OCI-LY3 (cell line): ENCODE measurements around the gene CERS6.

Source experiments
- H2AFZ ChIP-seq: fragments of 200-600, 300-600 bp; shearing (Covaris generic); 2 replicates; pipeline ENCODE4 v1.6.0; 2014; ENCODE audit warnings: antibody characterized with exemption, low read depth, low read length
- H3K27ac ChIP-seq: fragments of 200-600, 300-600 bp; sonication (generic); 2 replicates; pipeline ENCODE4 v1.5.1; 2014; ENCODE audit warnings: mild to moderate bottlenecking, low read length, moderate library complexity, mixed read lengths
- H3K27me3 ChIP-seq: fragments of 200-600, 300-600 bp; sonication (generic); 2 replicates; pipeline ENCODE4 v1.6.1; 2014; ENCODE audit warnings: low read depth, low read length, mixed read lengths
- H3K36me3 ChIP-seq: fragments of 200-600, 300-600 bp; sonication (generic); replicated peaks from 2 replicates; pipeline ENCODE3; 2014; ENCODE audit warnings: low read depth, low read length, mixed read lengths
- H3K4me1 ChIP-seq: fragments of 300-600, 200-600 bp; sonication (generic); 2 replicates; pipeline ENCODE4 v1.6.1; 2014; ENCODE audit warnings: low read length, mixed read lengths
- H3K4me2 ChIP-seq: fragments of 200-600, 300-600 bp; sonication (generic); 2 replicates; pipeline ENCODE4 v1.6.1; 2014; ENCODE audit warnings: low read length, mixed read lengths
- H3K4me3 ChIP-seq: fragments of 300-600, 200-600 bp; sonication (generic); 2 replicates; pipeline ENCODE4 v1.5.1; 2014; ENCODE audit warnings: antibody characterized with exemption, mild to moderate bottlenecking, low read length, moderate library complexity
- H3K79me2 ChIP-seq: fragments of 300-600, 200-600 bp; shearing (Covaris generic); 2 replicates; pipeline ENCODE4 v1.6.1; 2014; ENCODE audit warnings: mild to moderate bottlenecking, low read length, mixed read lengths
- H3K9ac ChIP-seq: fragments of 300-600, 200-600 bp; shearing (Covaris generic); 2 replicates; pipeline ENCODE4 v1.6.0; 2014; ENCODE audit warnings: mild to moderate bottlenecking, low read length, moderate library complexity
- H3K9me3 ChIP-seq: fragments of 200-600, 300-600 bp; shearing (Covaris generic); 2 replicates; pipeline ENCODE4 v1.6.1; 2014; ENCODE audit warnings: low read length, mixed read lengths; ENCODE audit not compliant: insufficient read depth
- H4K20me1 ChIP-seq: fragments of 200-600, 300-600 bp; sonication (generic); 2 replicates; pipeline ENCODE4 v1.6.1; 2016; ENCODE audit warnings: low read length, mixed read lengths; ENCODE audit not compliant: insufficient read depth
- EZH2phosphoT487 ChIP-seq: fragments of 200-600 bp; shearing (Covaris generic); IDR thresholded peaks from 2 replicates; pipeline ENCODE4 v1.6.1; 2018; ENCODE audit warnings: antibody characterized with exemption, mixed run types, low read depth
- TF ChIP-seq, protein P1 (sequence below): fragments of 200-600, 300-600 bp; sonication (generic); IDR thresholded peaks from 2 replicates; pipeline ENCODE4 v1.5.1; 2014; ENCODE audit warnings: antibody characterized with exemption, low read length, low read depth

The CERS6 gene

GRCh38 chr2:168522446-168522845 is 66.4 kb downstream of the CERS6 start:
- H3K27ac ChIP-seq: no peak overlapping the region
- H3K4me1 ChIP-seq: peaks cover 39% of the 10 kb centered on the region
- no peak overlapping the region for H3K9ac ChIP-seq
- no peak overlapping the region for H2AFZ ChIP-seq
- no peak for TF ChIP-seq EZH2phosphoT487
- no peaks in the 10 kb centered on the region for H3K27me3 ChIP-seq
- H3K36me3 ChIP-seq: no peaks in the 10 kb centered on the region
- H3K4me3 ChIP-seq: no peak overlapping the region
- H4K20me1 ChIP-seq: peaks cover 19% of the 10 kb centered on the region; the same call in 1 of the 2 replicates
- no peak overlapping the region for H3K4me2 ChIP-seq
- peaks cover 60% of the 10 kb centered on the region for H3K79me2 ChIP-seq
- no peaks in the 10 kb centered on the region for H3K9me3 ChIP-seq

GRCh38 chr2:168524005-168524404 is 67.9 kb downstream of the CERS6 start:
- H3K79me2 ChIP-seq: peaks cover 54% of the 10 kb centered on the region
- TF ChIP-seq, protein P1, sequence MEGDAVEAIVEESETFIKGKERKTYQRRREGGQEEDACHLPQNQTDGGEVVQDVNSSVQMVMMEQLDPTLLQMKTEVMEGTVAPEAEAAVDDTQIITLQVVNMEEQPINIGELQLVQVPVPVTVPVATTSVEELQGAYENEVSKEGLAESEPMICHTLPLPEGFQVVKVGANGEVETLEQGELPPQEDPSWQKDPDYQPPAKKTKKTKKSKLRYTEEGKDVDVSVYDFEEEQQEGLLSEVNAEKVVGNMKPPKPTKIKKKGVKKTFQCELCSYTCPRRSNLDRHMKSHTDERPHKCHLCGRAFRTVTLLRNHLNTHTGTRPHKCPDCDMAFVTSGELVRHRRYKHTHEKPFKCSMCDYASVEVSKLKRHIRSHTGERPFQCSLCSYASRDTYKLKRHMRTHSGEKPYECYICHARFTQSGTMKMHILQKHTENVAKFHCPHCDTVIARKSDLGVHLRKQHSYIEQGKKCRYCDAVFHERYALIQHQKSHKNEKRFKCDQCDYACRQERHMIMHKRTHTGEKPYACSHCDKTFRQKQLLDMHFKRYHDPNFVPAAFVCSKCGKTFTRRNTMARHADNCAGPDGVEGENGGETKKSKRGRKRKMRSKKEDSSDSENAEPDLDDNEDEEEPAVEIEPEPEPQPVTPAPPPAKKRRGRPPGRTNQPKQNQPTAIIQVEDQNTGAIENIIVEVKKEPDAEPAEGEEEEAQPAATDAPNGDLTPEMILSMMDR: no peak
- no peak for TF ChIP-seq EZH2phosphoT487
- H3K27ac ChIP-seq: no peak overlapping the region
- peaks cover 49% of the 10 kb centered on the region for H3K4me1 ChIP-seq
- H2AFZ ChIP-seq: no peak overlapping the region
- no peaks in the 10 kb centered on the region for H3K36me3 ChIP-seq
- peaks cover 19% of the 10 kb centered on the region; the same call in 1 of the 2 replicates for H4K20me1 ChIP-seq
- H3K9ac ChIP-seq: no peak overlapping the region
- peak overlapping the region; percentile 8; the same call in 1 of the 2 replicates for H3K4me3 ChIP-seq
- H3K9me3 ChIP-seq: no peaks in the 10 kb centered on the region
- peak overlapping the region; percentile 51 for H3K4me2 ChIP-seq
- H3K27me3 ChIP-seq: no peaks in the 10 kb centered on the region

DNA sequence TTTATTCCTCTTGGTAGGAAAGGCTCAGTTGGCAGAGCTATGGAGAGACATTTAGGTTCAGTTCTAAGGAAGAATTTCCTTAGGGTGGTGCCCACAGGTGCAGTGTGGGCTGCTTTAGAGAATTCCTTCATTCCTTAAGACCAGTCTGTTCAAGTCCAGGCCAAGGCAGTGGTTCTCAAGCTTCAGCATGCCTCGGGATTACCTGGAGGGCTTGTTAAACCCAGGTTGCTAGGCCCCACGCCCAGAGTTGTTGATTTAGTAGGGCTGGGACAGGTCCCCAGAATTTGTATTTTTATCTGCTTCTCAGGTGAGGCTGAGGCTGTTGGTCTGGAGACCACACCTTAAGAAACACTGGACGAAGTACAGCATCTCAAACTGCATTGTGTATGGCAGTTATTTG is 68.9 kb downstream of the CERS6 start:
- TF ChIP-seq, protein P1: no peak
- TF ChIP-seq EZH2phosphoT487: no peak
- Histone ChIP-seq H3K36me3 (no peaks in the 10 kb centered on the region), H3K9me3 (no peaks in the 10 kb centered on the region), H3K79me2 (peaks cover 52% of the 10 kb centered on the region), H3K4me3 (no peak overlapping the region), H4K20me1 (peaks cover 22% of the 10 kb centered on the region; the same call in 1 of the 2 replicates), H3K4me2 (no peak overlapping the region), H3K4me1 (peaks cover 59% of the 10 kb centered on the region), H3K27ac (no peak overlapping the region), H3K27me3 (no peaks in the 10 kb centered on the region), H3K9ac (no peak overlapping the region), H2AFZ (no peak overlapping the region)

- Histone ChIP-seq H3K27me3 (no peaks in the 10 kb centered on the region), H3K79me2 (peaks cover 48% of the 10 kb centered on the region), H3K9me3 (no peaks in the 10 kb centered on the region), H4K20me1 (peaks cover 22% of the 10 kb centered on the region; the same call in 1 of the 2 replicates), H3K36me3 (no peaks in the 10 kb centered on the region), H3K4me2 (no peak overlapping the region), H3K4me1 (peaks cover 66% of the 10 kb centered on the region), H2AFZ (no peak overlapping the region), H3K9ac (no peak overlapping the region), H3K27ac (no peak overlapping the region), H3K4me3 (no peak overlapping the region)
- TF ChIP-seq, protein P1: no peak
- TF ChIP-seq EZH2phosphoT487: no peak
These were observed 69.8 kb downstream of the CERS6 start for GRCh38 chr2:168525716-168526446.
